GM12864 (cell line): ENCODE data around the gene SOAT1.

Experiments used
- DNase-seq: peaks from one replicate; pipeline ENCODE4 v3.0.0-alpha.2; 2011; ENCODE audit warnings: low read depth
- H3K4me3 ChIP-seq: 2 replicates; pipeline ENCODE4 v1.5.1; 2011; ENCODE audit warnings: mild to moderate bottlenecking, low read depth, low read length, control low read depth
- TF ChIP-seq, protein P1 (sequence below): IDR thresholded peaks from 2 replicates; pipeline ENCODE4 v1.5.1; 2011; ENCODE audit warnings: low read depth, mild to moderate bottlenecking, moderate library complexity, low read length, control low read depth, inconsistent platforms; ENCODE audit errors: missing control alignments

SOAT1 gene

DNA sequence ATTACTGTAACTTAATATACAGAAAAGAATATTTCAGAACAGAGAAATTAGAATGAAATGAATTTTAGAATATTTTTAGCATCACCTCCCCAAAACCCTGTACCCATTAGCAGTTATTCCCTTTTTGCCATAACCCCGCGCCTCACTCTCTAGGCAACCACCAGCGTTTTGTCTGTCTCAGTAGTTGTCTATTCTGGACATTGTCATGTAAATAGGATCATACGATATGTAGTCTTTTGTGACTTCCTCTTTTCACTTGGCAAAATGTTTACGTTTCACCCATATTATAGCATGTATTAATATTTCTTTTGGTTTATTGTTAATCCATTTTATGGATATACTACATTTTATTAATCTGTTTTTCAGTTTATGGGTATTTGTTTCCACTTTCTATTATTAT is 24.9 kb downstream of the SOAT1 start:
- no peak overlapping the region for H3K4me3 ChIP-seq
- no peak for DNase-seq
- TF ChIP-seq, protein P1, sequence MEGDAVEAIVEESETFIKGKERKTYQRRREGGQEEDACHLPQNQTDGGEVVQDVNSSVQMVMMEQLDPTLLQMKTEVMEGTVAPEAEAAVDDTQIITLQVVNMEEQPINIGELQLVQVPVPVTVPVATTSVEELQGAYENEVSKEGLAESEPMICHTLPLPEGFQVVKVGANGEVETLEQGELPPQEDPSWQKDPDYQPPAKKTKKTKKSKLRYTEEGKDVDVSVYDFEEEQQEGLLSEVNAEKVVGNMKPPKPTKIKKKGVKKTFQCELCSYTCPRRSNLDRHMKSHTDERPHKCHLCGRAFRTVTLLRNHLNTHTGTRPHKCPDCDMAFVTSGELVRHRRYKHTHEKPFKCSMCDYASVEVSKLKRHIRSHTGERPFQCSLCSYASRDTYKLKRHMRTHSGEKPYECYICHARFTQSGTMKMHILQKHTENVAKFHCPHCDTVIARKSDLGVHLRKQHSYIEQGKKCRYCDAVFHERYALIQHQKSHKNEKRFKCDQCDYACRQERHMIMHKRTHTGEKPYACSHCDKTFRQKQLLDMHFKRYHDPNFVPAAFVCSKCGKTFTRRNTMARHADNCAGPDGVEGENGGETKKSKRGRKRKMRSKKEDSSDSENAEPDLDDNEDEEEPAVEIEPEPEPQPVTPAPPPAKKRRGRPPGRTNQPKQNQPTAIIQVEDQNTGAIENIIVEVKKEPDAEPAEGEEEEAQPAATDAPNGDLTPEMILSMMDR, result no peak

DNA sequence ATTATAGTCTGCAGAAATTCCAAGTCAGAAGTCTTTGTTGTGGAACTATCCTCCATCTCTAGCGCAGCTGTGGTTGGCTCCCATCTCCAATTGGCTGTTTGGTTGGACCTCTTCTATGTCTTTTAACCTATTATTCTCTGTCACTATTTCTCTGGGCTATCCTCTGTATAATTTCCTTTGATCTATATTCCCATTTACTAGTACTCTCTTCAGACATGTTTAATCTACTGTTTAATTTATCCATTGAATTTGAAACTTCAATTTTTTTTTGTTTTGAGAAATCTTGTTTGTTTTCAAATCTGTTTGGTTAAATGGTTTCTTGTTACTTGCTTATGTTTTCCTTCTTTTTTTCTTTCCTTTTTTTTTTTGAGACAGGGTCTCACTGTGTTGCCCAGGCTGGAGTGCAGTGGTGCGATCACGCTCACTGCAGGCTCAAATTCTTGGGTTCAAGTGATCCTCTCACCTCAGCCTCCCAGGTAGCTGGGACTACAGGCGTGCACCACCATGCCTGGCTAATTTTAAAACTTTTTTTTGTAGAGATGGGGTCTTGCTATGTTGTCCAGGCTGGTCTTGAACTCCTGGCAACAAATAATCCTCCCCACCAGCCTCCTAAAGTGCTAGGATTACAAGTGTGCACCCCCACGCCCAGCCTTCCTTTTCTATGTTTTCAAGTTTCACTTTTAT is 28.1 kb downstream of the SOAT1 start:
- TF ChIP-seq, protein P1, result no peak
- no peak for DNase-seq
- no peak overlapping the region for H3K4me3 ChIP-seq

DNA sequence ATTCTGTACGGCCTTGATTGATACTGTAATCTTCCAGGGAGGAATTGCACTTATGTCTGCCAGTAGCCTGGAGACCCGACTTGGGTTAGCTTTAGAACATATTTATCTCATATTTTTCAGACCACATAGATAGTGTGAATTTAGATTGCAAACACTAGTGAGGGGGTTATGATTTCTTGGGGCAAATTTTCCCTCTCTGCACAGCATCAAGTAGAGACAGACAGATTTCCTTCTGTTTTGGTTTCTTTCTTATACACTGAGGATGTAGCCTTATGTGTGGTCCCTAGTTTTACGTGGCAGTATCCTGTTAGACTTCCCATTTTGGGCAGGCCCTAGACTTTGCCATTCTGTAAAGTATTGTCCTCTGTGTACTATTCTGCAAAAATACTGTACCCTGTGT is 29.0 kb downstream of the SOAT1 start:
- no peak overlapping the region for H3K4me3 ChIP-seq

DNA sequence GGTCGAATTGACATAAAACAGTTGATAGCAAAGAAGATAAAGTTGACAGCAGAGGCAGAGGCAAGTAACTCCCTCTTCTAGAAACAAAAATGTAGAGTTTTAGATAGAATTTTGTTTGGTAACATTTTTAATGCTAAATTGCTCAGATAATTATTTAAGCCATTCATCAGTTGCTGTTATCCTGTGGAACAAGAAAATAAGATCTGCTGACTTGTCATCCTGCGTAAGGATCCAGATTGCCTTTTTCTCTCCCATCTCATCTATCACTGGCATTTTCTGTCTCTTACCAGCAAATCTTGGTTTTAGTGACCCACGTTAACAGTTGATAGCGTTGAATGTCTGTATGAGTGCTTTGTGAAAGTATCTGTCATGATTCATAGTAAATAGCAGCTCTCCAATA is 29.8 kb downstream of the SOAT1 start:
- H3K4me3 ChIP-seq, result no peak overlapping the region
- no peak for DNase-seq
- TF ChIP-seq, protein P1, result no peak

More for the DNA sequence above, 29.0 kb downstream of the SOAT1 start:
- TF ChIP-seq, protein P1, result no peak
- DNase-seq, result no peak

DNA sequence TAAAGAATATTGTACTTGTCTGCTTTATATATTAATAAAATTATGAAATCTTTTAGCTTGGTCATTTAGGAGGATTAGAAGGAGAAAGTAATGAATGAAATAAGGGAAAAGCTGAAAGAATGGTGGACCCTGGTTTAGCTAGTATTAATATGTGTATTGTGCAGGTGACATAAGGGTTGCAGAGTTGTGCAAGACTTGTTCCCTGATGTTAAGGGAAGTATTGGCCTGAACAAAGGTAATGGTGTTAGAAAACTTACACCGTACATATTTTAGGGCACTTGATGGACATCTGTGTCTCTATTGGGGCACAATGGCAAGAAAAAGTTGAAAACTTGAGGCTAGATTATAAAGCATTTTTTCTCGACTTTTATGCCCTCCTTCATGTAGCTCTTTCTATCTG is 32.2 kb downstream of the SOAT1 start:
- TF ChIP-seq, protein P1, result no peak
- no peak for DNase-seq

DNA sequence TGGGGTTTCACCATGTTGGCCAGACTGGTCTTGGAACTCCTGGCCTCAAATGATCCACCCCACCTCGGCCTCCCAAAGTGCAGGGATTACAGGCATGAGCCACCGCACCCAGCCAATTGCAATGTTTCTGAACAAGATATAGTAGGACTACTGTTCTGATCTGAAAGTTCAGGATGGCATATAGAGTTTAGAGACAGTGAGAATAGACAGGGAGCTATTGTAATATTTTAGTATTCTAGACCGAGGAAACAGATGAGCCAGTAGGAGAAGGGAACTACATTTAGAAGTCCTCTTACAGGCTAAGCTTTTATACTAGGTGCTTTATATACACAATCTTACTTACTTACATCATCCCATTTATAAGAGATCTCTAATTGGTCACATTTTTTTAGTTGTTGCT is 33.1 kb downstream of the SOAT1 start:
- TF ChIP-seq, protein P1, result no peak
- no peak overlapping the region for H3K4me3 ChIP-seq
- DNase-seq, result no peak

More for the DNA sequence above, 32.2 kb downstream of the SOAT1 start:
- no peak overlapping the region for H3K4me3 ChIP-seq

DNA sequence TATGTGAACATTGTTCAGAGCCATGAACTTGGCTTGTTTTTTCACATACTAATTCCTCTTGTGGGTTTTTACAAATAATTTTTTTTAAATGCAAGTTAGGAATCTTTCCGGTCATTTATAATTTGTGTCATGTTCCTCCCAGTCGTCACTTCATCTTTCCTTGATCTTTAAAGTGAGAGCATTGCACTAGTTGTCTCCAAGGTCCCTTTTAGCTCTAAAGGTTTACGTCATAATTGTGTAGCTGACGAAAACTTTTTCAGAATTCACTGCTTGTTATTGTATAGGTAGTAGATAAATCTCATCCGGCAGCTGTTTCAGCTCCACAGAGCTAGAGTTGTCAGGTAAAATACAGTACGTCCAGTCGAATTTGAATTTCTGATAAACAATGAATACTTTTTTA is 33.6 kb downstream of the SOAT1 start:
- TF ChIP-seq, protein P1, result no peak
- no peak for DNase-seq
- no peak overlapping the region for H3K4me3 ChIP-seq
